RWPE2 (cell line): ENCODE results near the gene TBC1D5.
"Not testable (repeated sequence)": the region's sequence is repeated elsewhere in the genome, so short reads cannot be mapped to it uniquely, and the experiment has no call there.

ENCODE experiments used
- ATAC-seq: fragments of 200-7000 bp; cut with Tn5 transposase; 3 replicates; pipeline ENCODE4 v1.9.1; 2021; ENCODE audit warnings: low read depth
- DNase-seq: peaks from one replicate; pipeline ENCODE4 v3.0.0-alpha.2; 2020; ENCODE audit warnings: low spot score
- H3K27ac ChIP-seq: fragments of 450-650 bp; 2 replicates; pipeline ENCODE4 v1.5.1; 2017; ENCODE audit warnings: mild to moderate bottlenecking; ENCODE audit not compliant: poor library complexity, severe bottlenecking
- H3K27me3 ChIP-seq: fragments of 250-450 bp; sonication (Bioruptor Pico); 2 replicates; pipeline ENCODE4 v1.5.1; 2021; ENCODE audit warnings: mild to moderate bottlenecking, moderate library complexity; ENCODE audit not compliant: insufficient read depth, poor library complexity, severe bottlenecking
- H3K36me3 ChIP-seq: fragments of 250-450 bp; sonication (Bioruptor Pico); 2 replicates; pipeline ENCODE4 v1.5.1; 2020; ENCODE audit warnings: low read depth, mild to moderate bottlenecking, moderate library complexity
- H3K4me1 ChIP-seq: fragments of 250-450 bp; sonication (Bioruptor Pico); 2 replicates; pipeline ENCODE4 v1.5.1; 2021; ENCODE audit warnings: mild to moderate bottlenecking, moderate library complexity; ENCODE audit not compliant: insufficient read depth, poor library complexity, severe bottlenecking
- H3K4me3 ChIP-seq: fragments of 250-450 bp; sonication (Bioruptor Pico); 2 replicates; pipeline ENCODE4 v1.5.1; 2021; ENCODE audit warnings: mild to moderate bottlenecking, moderate library complexity; ENCODE audit not compliant: severe bottlenecking
- H3K9me3 ChIP-seq: fragments of 250-450 bp; sonication (Bioruptor Pico); 2 replicates; pipeline ENCODE4 v1.5.1; 2021; ENCODE audit warnings: mild to moderate bottlenecking, moderate library complexity; ENCODE audit not compliant: severe bottlenecking
- TF ChIP-seq, protein P1 (sequence below): fragments of 450-650 bp; IDR thresholded peaks from one replicate; pipeline ENCODE4 v1.5.1; 2017; ENCODE audit warnings: mild to moderate bottlenecking, moderate library complexity; ENCODE audit not compliant: poor library complexity, severe bottlenecking

The TBC1D5 gene

DNA sequence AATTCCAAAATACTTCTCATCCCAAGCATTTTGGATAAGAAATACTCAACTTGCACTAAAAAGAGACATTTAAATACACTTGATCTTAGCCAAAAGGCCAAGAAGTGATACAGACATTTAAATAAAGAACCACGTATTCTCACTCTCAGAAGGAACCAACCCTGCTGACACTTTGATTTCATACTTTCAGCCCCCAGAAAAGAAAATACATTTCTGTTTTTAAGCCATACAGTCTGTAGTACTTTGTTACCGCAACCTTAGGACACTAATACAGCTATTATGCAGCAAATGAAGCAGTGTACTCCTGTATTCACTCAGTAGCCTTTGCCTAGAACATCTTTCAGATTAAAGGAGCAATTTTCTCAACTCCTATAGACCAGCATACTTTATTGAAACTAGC is 86.7 kb downstream of the TBC1D5 start:
- Histone ChIP-seq H3K36me3 (no peaks in the 10 kb centered on the region), H3K4me3 (no peak overlapping the region), H3K27ac (no peak overlapping the region), H3K27me3 (no peaks in the 10 kb centered on the region), H3K9me3 (no peaks in the 10 kb centered on the region), H3K4me1 (no peaks in the 10 kb centered on the region)
- ATAC-seq, result no peak
- DNase-seq, result no peak
- TF ChIP-seq, protein P1, sequence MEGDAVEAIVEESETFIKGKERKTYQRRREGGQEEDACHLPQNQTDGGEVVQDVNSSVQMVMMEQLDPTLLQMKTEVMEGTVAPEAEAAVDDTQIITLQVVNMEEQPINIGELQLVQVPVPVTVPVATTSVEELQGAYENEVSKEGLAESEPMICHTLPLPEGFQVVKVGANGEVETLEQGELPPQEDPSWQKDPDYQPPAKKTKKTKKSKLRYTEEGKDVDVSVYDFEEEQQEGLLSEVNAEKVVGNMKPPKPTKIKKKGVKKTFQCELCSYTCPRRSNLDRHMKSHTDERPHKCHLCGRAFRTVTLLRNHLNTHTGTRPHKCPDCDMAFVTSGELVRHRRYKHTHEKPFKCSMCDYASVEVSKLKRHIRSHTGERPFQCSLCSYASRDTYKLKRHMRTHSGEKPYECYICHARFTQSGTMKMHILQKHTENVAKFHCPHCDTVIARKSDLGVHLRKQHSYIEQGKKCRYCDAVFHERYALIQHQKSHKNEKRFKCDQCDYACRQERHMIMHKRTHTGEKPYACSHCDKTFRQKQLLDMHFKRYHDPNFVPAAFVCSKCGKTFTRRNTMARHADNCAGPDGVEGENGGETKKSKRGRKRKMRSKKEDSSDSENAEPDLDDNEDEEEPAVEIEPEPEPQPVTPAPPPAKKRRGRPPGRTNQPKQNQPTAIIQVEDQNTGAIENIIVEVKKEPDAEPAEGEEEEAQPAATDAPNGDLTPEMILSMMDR, result no peak

DNA sequence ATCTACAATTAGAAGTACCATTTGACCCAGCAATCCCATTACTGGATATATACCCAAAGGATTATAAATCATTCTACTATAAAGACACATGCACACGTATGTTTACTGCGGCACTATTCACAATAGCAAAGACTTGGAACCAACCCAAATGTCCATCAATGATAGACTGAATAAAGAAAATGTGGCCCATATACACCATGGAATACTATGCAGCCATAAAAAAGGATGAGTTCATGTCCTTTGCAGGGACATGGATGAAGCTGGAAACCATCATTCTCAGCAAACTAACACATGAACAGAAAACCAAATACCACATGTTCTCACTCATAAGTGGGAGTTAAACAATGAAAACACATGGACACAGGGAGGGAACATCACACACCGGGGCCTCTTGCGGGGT is 92.7 kb downstream of the TBC1D5 start:
- not testable (repeated sequence) for H3K4me3 ChIP-seq, H3K27me3 ChIP-seq, H3K9me3 ChIP-seq, H3K4me1 ChIP-seq, H3K27ac ChIP-seq, ATAC-seq, H3K36me3 ChIP-seq, DNase-seq

DNA sequence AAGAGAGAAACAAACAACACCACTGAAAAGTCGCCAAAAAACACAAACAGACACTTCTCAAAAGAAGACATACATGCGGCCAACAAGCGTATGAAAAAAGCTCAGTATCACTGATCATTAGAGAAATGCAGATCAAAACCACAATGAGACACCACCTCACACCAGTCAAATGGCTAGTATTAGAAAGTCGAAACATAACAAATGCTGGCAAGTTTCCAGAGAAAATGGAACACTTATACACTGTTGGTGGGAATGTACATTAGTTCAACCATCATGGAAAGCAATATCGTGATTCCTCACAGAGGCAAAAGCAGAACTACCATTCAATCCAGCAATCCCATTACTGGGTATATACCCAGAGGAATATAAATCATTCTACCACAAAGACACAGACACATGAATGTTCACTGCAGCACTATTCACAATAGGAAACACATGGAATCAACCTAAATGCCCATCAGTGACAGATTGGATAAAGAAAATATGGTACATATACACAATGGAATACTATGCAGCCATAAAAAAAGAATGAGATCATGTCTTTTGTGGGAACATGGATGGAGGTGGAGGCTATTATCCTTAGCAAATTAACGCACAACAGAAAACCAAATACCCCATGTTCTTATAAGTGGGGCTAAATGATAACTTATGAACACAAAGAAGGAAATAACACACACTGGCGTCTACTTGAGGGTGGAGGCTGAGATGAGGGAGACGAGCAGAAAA is 93.6 kb downstream of the TBC1D5 start:
- H3K27ac ChIP-seq, H3K4me3 ChIP-seq, H3K9me3 ChIP-seq, H3K36me3 ChIP-seq, H3K4me1 ChIP-seq, H3K27me3 ChIP-seq, ATAC-seq, DNase-seq: not testable (repeated sequence)

DNA sequence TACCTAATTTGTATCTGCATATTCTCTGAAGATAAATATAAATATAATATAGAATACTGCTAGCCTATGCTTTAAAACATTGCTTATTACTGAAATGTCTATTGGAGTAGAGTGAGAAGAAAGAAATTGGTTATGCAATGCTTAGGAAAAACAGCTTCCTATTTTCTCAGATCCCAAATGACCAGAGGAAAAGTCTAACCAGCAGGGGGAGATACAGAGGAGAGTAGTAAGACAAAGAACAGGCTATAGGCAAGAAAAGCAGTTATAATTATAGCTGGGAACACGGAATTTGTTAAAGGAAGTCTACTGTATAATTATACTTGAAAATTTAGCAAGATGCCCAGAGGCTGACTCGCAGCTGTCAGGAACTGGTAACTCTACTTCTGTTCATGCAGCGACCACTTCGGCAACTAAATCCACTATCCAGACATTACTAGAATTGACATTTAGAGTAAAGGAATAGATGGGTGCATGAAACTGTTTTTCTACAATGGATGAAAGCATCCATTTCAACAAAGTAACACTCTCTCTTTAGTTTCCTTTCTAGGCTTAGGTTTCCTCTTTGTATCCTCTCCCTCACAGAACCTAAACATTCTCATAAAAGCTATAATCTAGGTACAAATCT is 97.2 kb downstream of the TBC1D5 start:
- peak; percentile 54; the same call in 2 of the 3 replicates for ATAC-seq
- Histone ChIP-seq H3K27ac (no peak overlapping the region), H3K36me3 (no peaks in the 10 kb centered on the region), H3K4me3 (no peak overlapping the region), H3K4me1 (peaks cover 7% of the 10 kb centered on the region), H3K27me3 (no peaks in the 10 kb centered on the region), H3K9me3 (no peaks in the 10 kb centered on the region)
- TF ChIP-seq, protein P1, result peak; percentile 80
- DNase-seq, result no peak

DNA sequence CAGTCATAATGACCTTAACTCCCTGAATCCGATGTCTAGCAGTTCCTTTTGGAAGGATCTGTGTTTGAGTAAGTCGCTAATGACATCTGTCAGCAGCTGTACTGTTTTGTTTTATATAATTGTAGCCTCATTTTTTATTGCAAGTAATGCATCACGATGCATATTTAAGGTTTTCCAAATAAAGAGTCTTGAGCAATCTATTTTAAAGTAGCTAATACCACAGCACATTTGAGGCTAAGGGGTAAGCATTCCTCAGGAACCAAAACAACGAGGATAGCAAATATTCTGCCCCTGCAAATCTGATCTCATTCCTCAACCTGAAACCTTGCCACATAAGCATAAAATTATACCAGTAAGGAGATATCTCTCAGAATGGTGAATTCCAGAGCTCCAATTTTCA is 98.7 kb downstream of the TBC1D5 start:
- no peak overlapping the region for H3K27ac ChIP-seq
- no peaks in the 10 kb centered on the region for H3K36me3 ChIP-seq
- ATAC-seq (no peak), DNase-seq (no peak)
- peaks cover 22% of the 10 kb centered on the region for H3K4me1 ChIP-seq
- no peaks in the 10 kb centered on the region for H3K9me3 ChIP-seq
- H3K4me3 ChIP-seq, result no peak overlapping the region
- no peaks in the 10 kb centered on the region for H3K27me3 ChIP-seq
- TF ChIP-seq, protein P1, result no peak

DNA sequence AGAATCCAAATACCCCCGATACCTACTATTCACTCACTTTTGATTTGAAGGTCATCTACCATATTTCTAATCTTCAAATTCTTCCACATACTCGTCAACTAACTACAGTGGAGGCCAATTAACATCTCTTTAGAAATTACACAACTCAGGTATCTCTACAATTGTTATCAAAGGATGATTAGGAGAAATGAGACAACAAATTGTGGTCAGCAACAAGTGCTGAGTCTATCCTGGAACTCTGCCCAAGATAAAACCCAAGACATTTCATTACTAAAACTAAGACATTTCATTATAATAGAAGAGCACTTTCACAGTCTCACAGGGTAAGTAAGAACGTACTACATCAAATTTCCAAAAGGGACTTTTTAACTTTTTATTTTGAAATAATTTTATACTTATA is 100.0 kb downstream of the TBC1D5 start:
- TF ChIP-seq, protein P1, result no peak
- Histone ChIP-seq H3K36me3 (no peaks in the 10 kb centered on the region), H3K4me3 (no peak overlapping the region), H3K9me3 (no peaks in the 10 kb centered on the region), H3K27ac (no peak overlapping the region), H3K4me1 (peaks cover 31% of the 10 kb centered on the region), H3K27me3 (no peaks in the 10 kb centered on the region)
- DNase-seq (no peak), ATAC-seq (no peak)
